Loucy (cell line): ENCODE data around the gene FBXL2.

ENCODE experiments used
- H2AFZ ChIP-seq: fragments of 200-600 bp; sonication (generic); 2 replicates; pipeline ENCODE4 v1.6.0; 2016; ENCODE audit warnings: antibody characterized with exemption, mild to moderate bottlenecking, low read length, moderate library complexity
- H3F3A ChIP-seq: fragments of 200-600 bp; 2 replicates; pipeline ENCODE4 v1.6.0; 2016; ENCODE audit warnings: antibody characterized with exemption, low read depth, mild to moderate bottlenecking
- H3K27me3 ChIP-seq: fragments of 200-600 bp; sonication (generic); 2 replicates; pipeline ENCODE4 v1.6.1; 2014; ENCODE audit warnings: low read length, mild to moderate bottlenecking; ENCODE audit not compliant: insufficient read depth, poor library complexity, severe bottlenecking
- H3K36me3 ChIP-seq: fragments of 200-600 bp; sonication (generic); 2 replicates; pipeline ENCODE4 v1.6.1; 2016; ENCODE audit warnings: low read length; ENCODE audit not compliant: insufficient read depth
- H3K4me1 ChIP-seq: fragments of 200-600 bp; sonication (generic); 2 replicates; pipeline ENCODE4 v1.5.1; 2014; ENCODE audit warnings: low read length, mild to moderate bottlenecking; ENCODE audit not compliant: insufficient read depth, poor library complexity, severe bottlenecking
- H3K4me2 ChIP-seq: fragments of 200-600 bp; sonication (generic); 2 replicates; pipeline ENCODE4 v1.6.0; 2014; ENCODE audit warnings: antibody characterized with exemption, low read length, low read depth, mild to moderate bottlenecking; ENCODE audit not compliant: poor library complexity, severe bottlenecking
- H3K4me3 ChIP-seq: fragments of 200-600 bp; sonication (generic); 2 replicates; pipeline ENCODE4 v1.5.1; 2014; ENCODE audit warnings: low read length, mild to moderate bottlenecking, mixed read lengths; ENCODE audit not compliant: poor library complexity, severe bottlenecking
- H3K79me2 ChIP-seq: fragments of 200-600 bp; sonication (generic); 2 replicates; pipeline ENCODE4 v1.6.1; 2014; ENCODE audit warnings: low read length; ENCODE audit not compliant: insufficient read depth
- H3K9ac ChIP-seq: fragments of 200-600 bp; sonication (generic); 2 replicates; pipeline ENCODE4 v1.6.0; 2014; ENCODE audit warnings: mild to moderate bottlenecking, low read depth, low read length, moderate library complexity; ENCODE audit not compliant: poor library complexity, severe bottlenecking
- H3K9me2 ChIP-seq: fragments of 200-600 bp; sonication (generic); replicated peaks from 2 replicates; pipeline ENCODE4 v1.6.1; 2016; ENCODE audit warnings: low read depth, low read length, mixed read lengths
- H3K9me3 ChIP-seq: fragments of 200-600 bp; sonication (generic); 2 replicates; pipeline ENCODE4 v1.6.1; 2014; ENCODE audit warnings: mild to moderate bottlenecking, antibody characterized with exemption, low read length, low read depth; ENCODE audit not compliant: insufficient read depth
- H4K20me1 ChIP-seq: fragments of 200-600 bp; sonication (generic); 2 replicates; pipeline ENCODE4 v1.6.0; 2014; ENCODE audit warnings: antibody characterized with exemption, low read length, mild to moderate bottlenecking; ENCODE audit not compliant: insufficient read depth, poor library complexity, severe bottlenecking
- CTCF ChIP-seq: fragments of 200-600 bp; sonication (generic); conservative IDR thresholded peaks from 2 replicates; pipeline ENCODE4 v1.5.1; 2014; ENCODE audit warnings: mild to moderate bottlenecking, antibody characterized with exemption, low read length
- EZH2phosphoT487 ChIP-seq: fragments of 200-600 bp; IDR thresholded peaks from 2 replicates; pipeline ENCODE4 v1.6.1; 2018; ENCODE audit warnings: antibody characterized with exemption, mild to moderate bottlenecking, moderate library complexity, borderline replicate concordance

The FBXL2 gene

DNA sequence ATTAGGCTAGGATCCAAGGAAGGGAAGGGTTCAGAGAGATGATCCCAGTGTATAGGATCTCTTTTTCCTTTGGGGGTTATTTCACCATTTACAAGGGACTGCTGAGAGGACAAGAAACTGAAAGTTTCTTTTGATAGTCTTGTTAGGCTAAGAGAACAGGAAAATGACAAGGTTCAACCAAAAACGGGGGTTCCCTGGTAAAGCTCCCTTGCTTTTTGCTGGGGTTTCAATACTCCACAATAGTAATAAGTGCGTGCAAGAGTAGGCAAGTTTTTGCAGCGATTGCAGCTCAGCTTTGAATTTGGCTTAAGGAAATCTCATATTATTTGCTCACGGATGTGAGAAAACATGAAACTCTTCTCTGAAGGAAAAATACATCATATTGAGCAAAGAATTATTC lies 39.8 kb upstream of the FBXL2 start:
- H2AFZ ChIP-seq = no peak overlapping the region
- no peak overlapping the region for H3K4me3 ChIP-seq
- no peak for TF ChIP-seq CTCF
- TF ChIP-seq EZH2phosphoT487 = no peak
- H3K4me1 ChIP-seq = no peaks in the 10 kb centered on the region
- H4K20me1 ChIP-seq = no peaks in the 10 kb centered on the region
- H3K9ac ChIP-seq = no peak overlapping the region
- no peaks in the 10 kb centered on the region for H3K79me2 ChIP-seq
- H3K4me2 ChIP-seq = no peak overlapping the region
- H3K27me3 ChIP-seq = no peaks in the 10 kb centered on the region
- no peaks in the 10 kb centered on the region for H3K9me3 ChIP-seq
- H3K9me2 ChIP-seq = no peaks in the 10 kb centered on the region
- no peaks in the 10 kb centered on the region for H3F3A ChIP-seq
- H3K36me3 ChIP-seq = no peaks in the 10 kb centered on the region

DNA sequence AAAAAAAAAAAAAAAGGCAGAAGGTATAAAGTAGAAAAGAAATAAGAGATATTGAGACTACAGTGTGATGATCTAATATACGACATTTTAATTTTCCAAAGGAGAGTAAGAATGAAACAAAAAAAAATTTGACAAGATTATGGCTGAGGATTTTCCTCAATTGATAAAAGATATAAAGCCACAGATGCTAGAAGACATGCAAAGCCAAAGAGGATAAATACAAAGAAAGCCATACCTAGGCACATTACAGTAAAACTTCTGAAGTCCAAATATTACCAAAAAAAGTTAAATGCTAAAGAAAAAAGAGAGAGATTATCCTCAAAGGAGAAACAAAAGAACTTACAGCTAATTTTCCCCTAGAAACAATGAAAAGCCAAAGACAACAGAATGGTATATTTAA lies 38.3 kb upstream of the FBXL2 start:
- Histone ChIP-seq H2AFZ (no peak overlapping the region), H3F3A (no peaks in the 10 kb centered on the region), H3K9ac (no peak overlapping the region), H3K9me2 (no peaks in the 10 kb centered on the region), H3K79me2 (no peaks in the 10 kb centered on the region), H3K4me1 (no peaks in the 10 kb centered on the region), H3K27me3 (no peaks in the 10 kb centered on the region), H4K20me1 (no peaks in the 10 kb centered on the region), H3K4me3 (no peak overlapping the region), H3K9me3 (no peaks in the 10 kb centered on the region), H3K4me2 (no peak overlapping the region), H3K36me3 (no peaks in the 10 kb centered on the region)
- TF ChIP-seq EZH2phosphoT487 (no peak), CTCF (no peak)

- Histone ChIP-seq H3F3A (no peaks in the 10 kb centered on the region), H3K4me3 (no peak overlapping the region), H3K9me2 (no peaks in the 10 kb centered on the region), H3K9ac (no peak overlapping the region), H3K9me3 (no peaks in the 10 kb centered on the region), H3K79me2 (no peaks in the 10 kb centered on the region), H3K27me3 (no peaks in the 10 kb centered on the region), H4K20me1 (no peaks in the 10 kb centered on the region), H3K4me1 (no peaks in the 10 kb centered on the region), H2AFZ (no peak overlapping the region), H3K36me3 (no peaks in the 10 kb centered on the region), H3K4me2 (no peak overlapping the region)
- TF ChIP-seq EZH2phosphoT487 = no peak
- TF ChIP-seq CTCF = no peak
Observed at GRCh38 chr3:33240261-33240660, 37.0 kb upstream of the FBXL2 start.
